ENCODE data around the gene CCDC107. TPM values are rescaled to one million over a fixed set of nuclear protein-coding genes. Genes with fewer than 3 reads are reported as not detected.

The CCDC107 gene
- total RNA-seq, 1 donor from 2014 or later = 17.2 TPM

DNA sequence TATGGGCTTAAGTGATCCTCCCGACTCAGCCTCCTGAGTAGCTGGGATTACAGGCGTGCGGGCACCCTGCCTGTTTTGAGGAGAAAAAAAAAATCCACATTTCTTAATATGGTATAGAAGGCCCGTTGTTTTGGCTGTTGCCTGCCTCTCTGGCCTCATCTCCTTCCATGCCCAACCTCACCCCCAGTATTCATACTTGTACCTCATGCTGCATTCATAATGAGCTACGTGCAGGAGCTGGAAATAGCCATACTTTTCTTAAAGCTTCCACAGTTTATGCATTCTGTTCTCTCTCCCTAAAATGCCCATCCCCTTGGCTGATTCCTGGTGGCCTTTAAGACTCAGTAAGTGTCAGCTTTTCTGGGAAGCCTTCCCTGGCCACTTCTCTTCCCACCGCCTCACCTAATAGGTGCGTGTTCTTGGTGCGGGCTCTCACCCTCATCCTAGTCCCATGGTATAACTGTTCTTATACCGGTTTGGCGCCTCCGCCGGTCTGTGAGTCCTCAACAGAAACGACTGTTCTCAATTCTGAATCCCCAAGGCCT lies 33.7 kb downstream of the CCDC107 start:
- Histone ChIP-seq H3K4me3 (no peak overlapping the region), H3K4me1 (peaks cover 27% of the 10 kb centered on the region), H3K36me3 (no peaks in the 10 kb centered on the region), H3K9me3 (no peaks in the 10 kb centered on the region), H3K27ac (peak overlapping the region; percentile 96), H3K27me3 (no peaks in the 10 kb centered on the region)
- DNase-seq (ENCODE audit: extremely low spot score in 2 of 2) = no peak
- TF ChIP-seq POLR2AphosphoS5 (IDR thresholded peaks at IDR 0.05; ENCODE audit: insufficient read depth in 1 of 2, low read depth in 1 of 2) = no peak
- TF ChIP-seq, protein P1, sequence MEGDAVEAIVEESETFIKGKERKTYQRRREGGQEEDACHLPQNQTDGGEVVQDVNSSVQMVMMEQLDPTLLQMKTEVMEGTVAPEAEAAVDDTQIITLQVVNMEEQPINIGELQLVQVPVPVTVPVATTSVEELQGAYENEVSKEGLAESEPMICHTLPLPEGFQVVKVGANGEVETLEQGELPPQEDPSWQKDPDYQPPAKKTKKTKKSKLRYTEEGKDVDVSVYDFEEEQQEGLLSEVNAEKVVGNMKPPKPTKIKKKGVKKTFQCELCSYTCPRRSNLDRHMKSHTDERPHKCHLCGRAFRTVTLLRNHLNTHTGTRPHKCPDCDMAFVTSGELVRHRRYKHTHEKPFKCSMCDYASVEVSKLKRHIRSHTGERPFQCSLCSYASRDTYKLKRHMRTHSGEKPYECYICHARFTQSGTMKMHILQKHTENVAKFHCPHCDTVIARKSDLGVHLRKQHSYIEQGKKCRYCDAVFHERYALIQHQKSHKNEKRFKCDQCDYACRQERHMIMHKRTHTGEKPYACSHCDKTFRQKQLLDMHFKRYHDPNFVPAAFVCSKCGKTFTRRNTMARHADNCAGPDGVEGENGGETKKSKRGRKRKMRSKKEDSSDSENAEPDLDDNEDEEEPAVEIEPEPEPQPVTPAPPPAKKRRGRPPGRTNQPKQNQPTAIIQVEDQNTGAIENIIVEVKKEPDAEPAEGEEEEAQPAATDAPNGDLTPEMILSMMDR (IDR thresholded peaks at IDR 0.05) = no peak
- TF ChIP-seq POLR2A (IDR thresholded peaks at IDR 0.05) = no peak
- intact Hi-C loops (cut with DNase I) = loop anchor here (5.0 kb wide), 2 partner anchors 35 kb away; partner anchors contain the start of genes CCDC107 and RMRP

DNA sequence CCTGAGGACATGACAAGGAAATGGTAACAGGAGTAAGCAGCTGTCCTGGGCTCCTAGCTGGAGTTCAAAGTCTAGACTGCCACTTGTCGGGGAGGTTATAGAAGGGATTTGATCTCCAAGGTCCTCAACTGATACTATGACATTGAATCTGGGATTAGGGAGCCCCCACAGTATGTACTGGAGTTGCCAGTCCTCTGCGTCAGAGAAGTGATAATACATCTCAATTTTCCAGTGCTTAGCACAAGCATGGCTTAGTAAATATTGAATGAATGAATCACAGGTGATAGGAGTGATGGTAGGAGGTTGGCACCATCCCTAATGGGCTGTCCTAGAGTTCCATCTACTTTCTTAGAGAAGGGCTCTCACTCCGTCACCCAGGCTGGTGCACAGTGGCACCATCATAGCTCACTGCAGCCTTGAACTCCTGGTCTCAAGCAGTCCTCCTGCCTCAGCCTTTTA lies 37.9 kb downstream of the CCDC107 start:
- Histone ChIP-seq H3K4me1 (no peaks in the 10 kb centered on the region), H3K9me3 (no peaks in the 10 kb centered on the region), H3K27me3 (no peaks in the 10 kb centered on the region), H3K27ac (peak overlapping the region; percentile 45), H3K4me3 (no peak overlapping the region), H3K36me3 (peaks cover 0 to 40% of the 10 kb centered on the region in 2 donors)
- no peak for TF ChIP-seq POLR2AphosphoS5 (IDR thresholded peaks at IDR 0.05; ENCODE audit: insufficient read depth in 1 of 2, low read depth in 1 of 2)
- TF ChIP-seq, protein P1 (IDR thresholded peaks at IDR 0.05) = no peak
- TF ChIP-seq POLR2A (IDR thresholded peaks at IDR 0.05) = no peak
- intact Hi-C loops (cut with DNase I) = no loop called here
- no peak for DNase-seq (ENCODE audit: extremely low spot score in 2 of 2)

DNA sequence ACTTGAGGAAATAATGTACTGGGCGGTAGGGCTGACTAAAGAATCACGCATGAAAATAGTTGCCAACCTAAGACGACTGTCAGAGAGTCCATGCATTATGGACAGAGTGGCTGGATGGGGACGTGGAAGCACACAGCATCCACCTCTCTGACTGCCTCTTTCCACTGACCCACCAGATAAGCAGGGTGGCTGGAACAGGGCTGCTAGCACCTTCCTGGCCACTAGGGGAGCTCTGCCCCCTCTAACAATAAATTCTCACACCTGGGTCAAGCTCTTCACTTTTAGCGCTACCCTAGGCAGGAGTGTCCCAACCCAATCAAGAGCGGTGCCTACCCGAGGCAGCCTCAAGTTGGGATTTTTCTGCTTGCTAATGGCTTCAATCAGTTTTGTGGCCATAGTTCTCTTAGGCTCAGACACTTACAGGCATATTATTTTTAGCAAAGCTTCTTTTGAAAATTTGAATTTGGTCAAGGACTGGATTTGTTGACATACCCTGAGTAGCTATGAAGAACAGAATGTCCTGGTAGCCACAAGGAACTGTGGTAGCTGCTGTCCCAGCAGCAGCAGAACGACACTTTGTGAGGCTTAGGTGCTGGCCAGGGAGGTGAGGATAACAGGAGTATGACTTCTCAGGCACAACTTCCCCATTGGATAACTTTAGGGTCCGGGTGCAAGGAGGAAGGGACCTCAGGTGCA lies 38.6 kb downstream of the CCDC107 start:
- DNase-seq (ENCODE audit: extremely low spot score in 2 of 2) = no peak
- TF ChIP-seq, protein P1 (IDR thresholded peaks at IDR 0.05) = peak; percentile 28 to 74 (median 64)
- TF ChIP-seq POLR2A (IDR thresholded peaks at IDR 0.05) (no peak), POLR2AphosphoS5 (IDR thresholded peaks at IDR 0.05; ENCODE audit: insufficient read depth in 1 of 2, low read depth in 1 of 2) (peak in 1 of 2 donors; percentile 8)
- Histone ChIP-seq H3K27me3 (no peaks in the 10 kb centered on the region), H3K36me3 (peaks cover 0 to 47% of the 10 kb centered on the region in 2 donors), H3K27ac (peak overlapping the region; percentile 45), H3K4me1 (no peaks in the 10 kb centered on the region), H3K4me3 (no peak overlapping the region), H3K9me3 (no peaks in the 10 kb centered on the region)
- intact Hi-C loops (cut with DNase I) = no loop called here

DNA sequence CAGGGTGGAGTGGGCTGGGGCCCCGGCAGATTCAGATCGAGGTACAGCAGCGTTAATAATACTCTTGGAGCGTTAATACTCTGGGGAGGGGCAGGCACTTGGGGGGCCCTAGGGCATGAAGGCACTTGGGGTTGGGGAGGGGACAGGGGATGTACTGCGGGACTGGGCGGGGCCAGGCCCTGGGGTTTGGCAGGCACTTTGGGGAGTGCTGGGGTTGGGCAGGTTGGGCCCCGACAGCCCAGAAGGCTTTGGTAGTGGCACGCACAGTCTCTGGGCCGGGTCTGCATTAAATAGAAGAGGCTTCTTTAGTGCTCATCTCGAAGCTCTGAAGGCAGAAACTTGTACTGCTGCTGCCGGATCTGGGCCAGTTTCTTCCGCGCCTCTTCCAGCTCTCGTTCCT lies 39.4 kb downstream of the CCDC107 start:
- DNase-seq (ENCODE audit: extremely low spot score in 2 of 2) = no peak
- TF ChIP-seq POLR2AphosphoS5 (IDR thresholded peaks at IDR 0.05; ENCODE audit: insufficient read depth in 1 of 2, low read depth in 1 of 2) = no peak
- TF ChIP-seq POLR2A (IDR thresholded peaks at IDR 0.05) = no peak
- TF ChIP-seq, protein P1 (IDR thresholded peaks at IDR 0.05) = no peak
- peak overlapping the region; percentile 45 for H3K27ac ChIP-seq
- H3K9me3 ChIP-seq = no peaks in the 10 kb centered on the region
- peaks cover 5 to 55% of the 10 kb centered on the region in 2 donors for H3K36me3 ChIP-seq
- H3K27me3 ChIP-seq = no peaks in the 10 kb centered on the region
- H3K4me3 ChIP-seq = no peak overlapping the region
- intact Hi-C loops (cut with DNase I) = no loop called here
- no peaks in the 10 kb centered on the region for H3K4me1 ChIP-seq

DNA sequence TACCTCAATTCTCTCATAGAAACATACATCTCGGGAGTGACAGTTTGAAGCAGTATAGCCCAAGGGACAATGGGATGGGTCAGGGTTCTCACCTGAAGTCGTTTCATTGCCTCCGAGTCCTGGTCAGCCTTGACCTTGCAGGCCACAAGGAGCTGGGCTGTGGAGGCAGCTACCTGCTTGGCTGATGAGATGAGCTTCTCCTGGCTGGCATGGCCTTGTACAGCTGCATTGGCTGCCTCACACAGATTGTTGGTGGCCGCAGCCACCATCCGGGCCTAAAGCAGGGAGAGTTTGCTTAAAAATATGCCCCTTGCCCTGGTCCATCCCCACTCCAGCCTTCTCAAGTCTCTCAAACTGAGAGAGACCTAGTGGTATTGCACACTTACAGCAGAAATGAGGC lies 40.1 kb downstream of the CCDC107 start:
- no peak overlapping the region for H3K27ac ChIP-seq
- intact Hi-C loops (cut with DNase I) = no loop called here
- H3K27me3 ChIP-seq = no peaks in the 10 kb centered on the region
- H3K4me1 ChIP-seq = no peaks in the 10 kb centered on the region
- H3K4me3 ChIP-seq = no peak overlapping the region
- no peaks in the 10 kb centered on the region for H3K9me3 ChIP-seq
- DNase-seq (ENCODE audit: extremely low spot score in 2 of 2) = no peak
- TF ChIP-seq, protein P1 (IDR thresholded peaks at IDR 0.05) = no peak
- TF ChIP-seq POLR2A (IDR thresholded peaks at IDR 0.05) (no peak), POLR2AphosphoS5 (IDR thresholded peaks at IDR 0.05; ENCODE audit: insufficient read depth in 1 of 2, low read depth in 1 of 2) (no peak)
- H3K36me3 ChIP-seq = peaks cover 5 to 62% of the 10 kb centered on the region in 2 donors
